NB4 (cell line): ENCODE data around the gene PDCD4.

ENCODE experiments used
- POLR2A ChIP-seq: IDR thresholded peaks from 2 replicates; pipeline ENCODE4 v1.6.1; 2011; ENCODE audit warnings: mild to moderate bottlenecking; ENCODE audit not compliant: insufficient read length; ENCODE audit errors: extremely low read depth
- TF ChIP-seq, protein P1 (sequence below): IDR thresholded peaks from one replicate; pipeline ENCODE4 v1.5.1; 2012; ENCODE audit warnings: low read depth, low read length

DNA sequence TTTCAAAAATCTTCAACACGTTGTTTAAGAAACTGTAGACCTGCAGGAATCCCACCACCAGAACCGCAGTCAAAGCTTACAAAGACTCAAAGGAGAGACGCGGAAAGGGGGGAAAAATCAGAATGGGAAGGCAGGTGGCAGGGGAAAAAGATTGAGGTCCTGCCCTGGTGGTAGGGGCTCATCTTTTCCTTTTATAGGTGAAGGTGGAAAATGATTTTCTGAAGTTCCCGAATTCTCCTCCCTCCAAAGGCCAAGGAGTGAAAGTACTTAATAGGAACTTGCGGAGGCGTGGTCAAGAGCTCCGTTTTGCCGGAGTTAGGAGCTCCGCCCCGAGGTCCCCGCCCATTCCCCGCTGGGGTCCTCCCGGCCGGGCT, 46.5 kb downstream of the PDCD4 start:
- TF ChIP-seq, protein P1, sequence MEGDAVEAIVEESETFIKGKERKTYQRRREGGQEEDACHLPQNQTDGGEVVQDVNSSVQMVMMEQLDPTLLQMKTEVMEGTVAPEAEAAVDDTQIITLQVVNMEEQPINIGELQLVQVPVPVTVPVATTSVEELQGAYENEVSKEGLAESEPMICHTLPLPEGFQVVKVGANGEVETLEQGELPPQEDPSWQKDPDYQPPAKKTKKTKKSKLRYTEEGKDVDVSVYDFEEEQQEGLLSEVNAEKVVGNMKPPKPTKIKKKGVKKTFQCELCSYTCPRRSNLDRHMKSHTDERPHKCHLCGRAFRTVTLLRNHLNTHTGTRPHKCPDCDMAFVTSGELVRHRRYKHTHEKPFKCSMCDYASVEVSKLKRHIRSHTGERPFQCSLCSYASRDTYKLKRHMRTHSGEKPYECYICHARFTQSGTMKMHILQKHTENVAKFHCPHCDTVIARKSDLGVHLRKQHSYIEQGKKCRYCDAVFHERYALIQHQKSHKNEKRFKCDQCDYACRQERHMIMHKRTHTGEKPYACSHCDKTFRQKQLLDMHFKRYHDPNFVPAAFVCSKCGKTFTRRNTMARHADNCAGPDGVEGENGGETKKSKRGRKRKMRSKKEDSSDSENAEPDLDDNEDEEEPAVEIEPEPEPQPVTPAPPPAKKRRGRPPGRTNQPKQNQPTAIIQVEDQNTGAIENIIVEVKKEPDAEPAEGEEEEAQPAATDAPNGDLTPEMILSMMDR, result no peak
- TF ChIP-seq POLR2A, result no peak
